HG03378 (cell line): ENCODE results near the gene PIAS3.
A peak's percentile ranks its signal among the peaks of the same experiment; 100 is the strongest.
"Not testable (repeated sequence)": the region's sequence is repeated elsewhere in the genome, so short reads cannot be mapped to it uniquely, and the experiment has no call there.

Experiments used
- ATAC-seq: cut with Tn5 transposase; IDR thresholded peaks from one replicate; pipeline ENCODE4 v1.9.1; 2021; ENCODE audit warnings: mild to moderate bottlenecking, moderate library complexity; ENCODE audit not compliant: unreplicated experiment

The PIAS3 gene

GRCh38 chr1:145826030-145826429 is 32.9 kb downstream of the PIAS3 start:
- ATAC-seq, result no peak

- no peak for ATAC-seq
Measured at GRCh38 chr1:145824499-145824842, 34.4 kb downstream of the PIAS3 start.

- ATAC-seq, result peak; percentile 71
Measured at GRCh38 chr1:145823565-145824498, 35.0 kb downstream of the PIAS3 start, which contains the start of the genes POLR3C and RNF115. Gene POLR3C (plus strand): TSS chr1:145824200. CDS start chr1:145825777, 1,577 bp downstream. Gene RNF115 (minus strand): TSS chr1:145824095. CDS start chr1:145823873, 222 bp downstream.

GRCh38 chr1:145822779-145823331 is 36.0 kb downstream of the PIAS3 start:
- not testable (repeated sequence) for ATAC-seq

DNA sequence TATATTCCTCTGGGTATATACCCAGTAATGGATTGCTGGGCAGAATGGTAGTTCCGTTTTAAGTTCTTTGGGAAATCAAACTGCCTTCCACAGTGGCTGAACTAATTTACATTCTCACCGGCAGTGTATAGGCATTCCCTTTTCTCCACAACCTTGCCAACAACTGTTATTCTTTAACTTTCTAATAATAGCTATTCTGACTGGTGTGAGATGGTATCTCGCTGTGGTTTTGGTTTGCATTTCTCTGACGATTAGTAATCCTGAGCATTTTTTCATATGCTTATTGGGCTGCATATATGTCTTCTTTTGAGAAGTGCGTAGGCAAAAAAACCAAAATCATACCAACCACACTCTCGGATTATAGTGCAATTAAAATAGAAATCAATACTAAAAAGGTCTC is 40.8 kb downstream of the PIAS3 start:
- peak; percentile 46 for ATAC-seq

DNA sequence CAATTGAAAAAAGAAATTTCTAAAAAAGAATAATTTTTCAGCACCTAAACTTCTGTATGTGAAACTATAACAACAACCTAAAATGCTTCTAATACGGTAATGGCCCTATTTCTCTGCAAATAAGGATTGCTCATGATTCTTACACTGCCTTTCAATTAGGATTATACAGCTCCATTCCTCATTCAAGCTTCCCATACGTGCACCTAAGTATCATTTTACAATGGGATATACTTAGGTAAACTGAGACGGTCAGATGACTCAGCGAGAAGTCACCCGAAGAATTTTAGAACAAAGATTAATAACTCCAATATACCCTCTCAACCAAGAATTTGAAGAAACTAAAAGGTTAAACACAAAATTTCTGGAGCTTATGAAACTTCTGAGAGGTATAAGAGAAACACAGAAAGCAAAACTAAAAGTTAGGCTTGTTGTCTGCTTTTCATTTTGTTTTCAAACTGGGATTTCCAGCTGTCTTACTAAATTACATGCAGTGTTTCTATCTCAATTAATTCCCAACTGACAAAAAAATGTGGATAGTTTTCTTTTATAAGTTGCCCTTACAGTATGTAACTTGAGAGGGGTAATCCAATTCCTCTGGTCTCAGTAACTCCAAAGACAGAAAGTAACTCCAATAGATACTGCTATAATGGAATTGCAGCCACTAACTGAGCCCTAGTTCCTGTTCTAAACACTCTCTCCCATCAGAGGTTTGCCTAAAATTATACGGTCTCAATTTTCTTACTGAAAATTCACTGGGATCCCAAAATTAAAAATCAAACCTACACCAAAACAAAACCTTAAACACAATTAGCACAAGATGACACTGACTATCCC is 45.7 kb downstream of the PIAS3 start:
- not testable (repeated sequence) for ATAC-seq

DNA sequence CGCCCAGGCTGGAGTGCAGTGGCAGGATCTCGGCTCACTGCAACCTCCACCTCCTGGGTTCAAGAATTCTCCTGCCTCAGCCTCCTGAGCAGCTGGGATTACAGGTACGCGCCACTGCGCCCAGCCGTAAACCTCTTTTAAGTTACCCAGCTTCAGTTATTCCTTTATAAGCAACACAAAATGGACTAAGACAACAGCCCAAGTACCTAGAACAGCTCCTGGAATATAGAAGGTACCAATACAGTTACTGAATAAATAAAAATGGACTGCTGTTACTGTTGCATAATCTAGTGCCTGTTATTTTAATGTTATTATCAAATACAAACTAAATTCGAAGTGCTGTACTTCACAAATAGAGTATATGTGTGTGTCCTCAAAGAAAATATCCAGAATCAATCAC is 52.0 kb downstream of the PIAS3 start:
- ATAC-seq, result no peak

DNA sequence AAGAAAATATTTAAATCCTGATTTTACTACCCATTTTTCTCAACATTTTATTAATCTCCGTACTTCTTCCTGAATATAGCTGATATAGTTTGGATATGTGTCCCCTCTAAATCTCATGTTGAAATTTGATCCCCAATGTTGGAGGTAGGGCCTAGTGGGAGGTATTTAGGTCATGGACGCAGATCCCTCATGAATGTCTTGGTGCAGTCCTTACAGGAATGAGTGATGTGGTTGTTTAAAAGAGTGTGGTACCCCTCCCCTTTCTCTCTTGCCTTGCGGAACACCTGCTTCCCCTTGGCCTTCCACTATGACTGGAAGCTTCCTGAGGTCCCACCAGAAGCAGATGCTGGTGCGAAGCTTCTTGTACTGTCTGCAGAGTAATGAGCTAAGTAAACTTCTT is 52.5 kb downstream of the PIAS3 start:
- ATAC-seq, result no peak

DNA sequence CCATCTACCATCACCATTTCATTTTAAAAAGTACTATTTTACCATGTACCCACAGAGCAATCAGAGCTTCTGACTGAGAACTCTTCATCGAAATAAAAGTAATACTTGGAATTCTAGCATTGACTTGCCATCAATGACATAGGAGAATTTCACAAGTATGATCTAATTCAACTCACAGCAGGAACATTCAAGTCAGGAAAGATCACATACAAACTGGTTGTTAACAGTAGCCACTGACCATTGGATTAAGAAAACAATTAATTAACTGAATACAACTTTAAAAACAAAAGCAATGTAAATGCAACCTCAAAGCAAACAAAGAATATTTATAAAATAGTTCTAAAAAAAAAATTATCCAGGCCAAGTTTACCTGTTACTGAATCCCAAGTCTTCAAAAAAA is 53.8 kb downstream of the PIAS3 start:
- ATAC-seq, result no peak

GRCh38 chr1:145804235-145805045 is 54.4 kb downstream of the PIAS3 start:
- ATAC-seq, result no peak

DNA sequence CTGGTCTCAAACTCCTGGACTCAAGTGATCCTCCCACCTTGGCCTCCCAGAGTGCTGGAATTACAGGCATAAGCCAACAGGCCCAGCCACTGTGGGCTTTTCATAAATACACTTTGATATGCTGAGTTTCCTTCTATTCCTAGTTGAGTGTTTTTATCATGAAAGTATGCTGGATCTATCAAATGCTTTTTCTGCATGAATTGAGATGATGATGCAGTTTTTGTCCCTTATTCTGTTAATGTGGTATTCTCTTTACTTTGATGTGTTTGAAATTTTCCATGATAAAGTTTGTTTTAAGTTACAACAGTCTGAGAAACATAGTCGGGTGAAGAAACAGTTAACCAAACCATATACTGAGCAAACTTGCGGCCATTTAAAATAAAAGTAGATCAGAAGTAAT is 59.1 kb downstream of the PIAS3 start:
- ATAC-seq, result no peak
